Measurements from ENCODE around the gene CPD. TPM values are rescaled to one million over a fixed set of nuclear protein-coding genes. Genes with fewer than 3 reads are reported as not detected.

Gene CPD
- polyA plus RNA-seq, 1 donor (not counting 4 experiments of a cell fraction or from before 2014, with no cell fraction given) = 30.5 TPM

DNA sequence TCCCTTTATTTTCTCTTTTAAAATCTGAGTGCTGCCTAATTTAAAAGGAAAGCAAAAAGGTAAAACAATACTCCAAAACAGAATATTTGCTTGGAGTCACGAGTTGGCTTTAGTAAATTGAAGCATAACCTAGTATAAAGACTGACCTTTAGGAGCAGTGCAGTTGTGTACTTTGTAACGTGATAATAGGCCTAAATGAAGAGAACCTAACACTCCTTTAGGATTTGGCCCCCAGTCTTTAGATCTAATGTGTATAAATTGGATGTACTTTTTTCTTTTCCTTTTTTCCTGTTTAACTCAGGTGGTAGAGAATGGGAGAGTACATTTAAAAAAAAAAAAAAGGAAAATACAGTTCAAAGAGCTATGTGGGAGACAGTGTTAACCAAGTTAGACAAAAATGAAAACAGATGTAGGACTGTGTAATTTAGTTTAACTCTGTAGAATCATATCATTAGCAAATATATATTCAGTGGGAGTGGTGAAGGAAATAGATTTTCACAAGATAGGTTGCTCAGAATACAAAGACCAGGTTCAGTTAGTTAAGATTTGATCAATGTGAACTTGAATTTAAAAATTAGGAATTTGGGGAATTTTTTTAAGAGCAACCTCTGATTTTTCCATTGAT is 16.8 kb downstream of the CPD start:
- H3K4me1 ChIP-seq (ENCODE audit: control insufficient read depth, extremely low read depth, insufficient read depth, low read length) = no peaks in the 10 kb centered on the region
- H3K27ac ChIP-seq (ENCODE audit: control insufficient read depth, insufficient read depth, low read length) = no peak overlapping the region
- H3K79me2 ChIP-seq (ENCODE audit: control insufficient read depth, insufficient read depth, low read length) = no peaks in the 10 kb centered on the region
- no peaks in the 10 kb centered on the region for H3K9me3 ChIP-seq (ENCODE audit: control insufficient read depth, low read depth, low read length)
- H3K36me3 ChIP-seq (ENCODE audit: control insufficient read depth in 2 of 2, extremely low read depth in 1 of 2, insufficient read depth in 2 of 2, low read length in 2 of 2) = no peaks in the 10 kb centered on the region
- H3K27me3 ChIP-seq (ENCODE audit: control insufficient read depth, extremely low read depth, insufficient read depth, low read length) = no peaks in the 10 kb centered on the region
- TF ChIP-seq, protein P1, sequence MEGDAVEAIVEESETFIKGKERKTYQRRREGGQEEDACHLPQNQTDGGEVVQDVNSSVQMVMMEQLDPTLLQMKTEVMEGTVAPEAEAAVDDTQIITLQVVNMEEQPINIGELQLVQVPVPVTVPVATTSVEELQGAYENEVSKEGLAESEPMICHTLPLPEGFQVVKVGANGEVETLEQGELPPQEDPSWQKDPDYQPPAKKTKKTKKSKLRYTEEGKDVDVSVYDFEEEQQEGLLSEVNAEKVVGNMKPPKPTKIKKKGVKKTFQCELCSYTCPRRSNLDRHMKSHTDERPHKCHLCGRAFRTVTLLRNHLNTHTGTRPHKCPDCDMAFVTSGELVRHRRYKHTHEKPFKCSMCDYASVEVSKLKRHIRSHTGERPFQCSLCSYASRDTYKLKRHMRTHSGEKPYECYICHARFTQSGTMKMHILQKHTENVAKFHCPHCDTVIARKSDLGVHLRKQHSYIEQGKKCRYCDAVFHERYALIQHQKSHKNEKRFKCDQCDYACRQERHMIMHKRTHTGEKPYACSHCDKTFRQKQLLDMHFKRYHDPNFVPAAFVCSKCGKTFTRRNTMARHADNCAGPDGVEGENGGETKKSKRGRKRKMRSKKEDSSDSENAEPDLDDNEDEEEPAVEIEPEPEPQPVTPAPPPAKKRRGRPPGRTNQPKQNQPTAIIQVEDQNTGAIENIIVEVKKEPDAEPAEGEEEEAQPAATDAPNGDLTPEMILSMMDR (optimal IDR thresholded peaks at IDR 0.05 in 1 of 3, IDR thresholded peaks at IDR 0.05 in 1 of 3, conservative IDR thresholded peaks at IDR 0.05 in 1 of 3; ENCODE audit: extremely low read depth in 1 of 3, insufficient read depth in 2 of 3, low read length in 3 of 3) = no peak
- TF ChIP-seq EZH2 (IDR thresholded peaks at IDR 0.05; ENCODE audit: low read length) = no peak
- no peaks in the 10 kb centered on the region for H4K20me1 ChIP-seq (ENCODE audit: control insufficient read depth, extremely low read depth, insufficient read depth, low read length)
- dilution Hi-C loops (cut with MboI; ENCODE audit: extremely low pct_ligation_motif_present, low sequenced_read_pairs) = no loop called here
- DNase-seq (ENCODE audit: low read depth, low spot score) (no peak), FAIRE-seq (no peak)
- H3K4me2 ChIP-seq (ENCODE audit: control insufficient read depth, extremely low read depth, insufficient read depth, low read depth, low read length) = no peak overlapping the region
- no peak overlapping the region for H3K9ac ChIP-seq (ENCODE audit: control insufficient read depth, extremely low read depth, insufficient read depth, low read length)
- H3K9me1 ChIP-seq (ENCODE audit: control insufficient read depth, extremely low read depth, insufficient read depth, low read length) = no peaks in the 10 kb centered on the region
- H2AFZ ChIP-seq (ENCODE audit: control insufficient read depth, low read length) = no peak overlapping the region
- no peak overlapping the region for H3K4me3 ChIP-seq (ENCODE audit: control insufficient read depth in 2 of 3, extremely low read depth in 1 of 3, insufficient read depth in 2 of 3, low read depth in 1 of 3, low read length in 3 of 3)

DNA sequence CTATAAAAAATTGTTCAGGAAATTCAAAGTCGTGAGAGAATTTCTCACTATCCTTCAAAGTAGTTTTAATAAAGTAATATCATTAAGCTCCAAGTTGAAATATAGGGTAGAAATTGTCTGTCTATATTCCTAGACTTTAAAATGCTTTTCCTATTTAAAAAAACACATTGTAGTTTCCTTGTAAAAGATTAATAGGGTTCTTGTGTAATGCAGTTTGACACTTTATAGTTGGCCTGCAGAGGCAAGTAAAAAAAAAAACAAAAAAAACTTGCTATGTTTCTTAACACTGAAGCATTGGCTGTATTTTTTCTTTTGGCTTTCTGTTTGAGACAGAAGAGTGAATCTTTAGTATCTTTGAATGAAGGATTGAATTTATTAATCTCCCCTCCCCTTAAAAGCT is 17.4 kb downstream of the CPD start:
- Histone ChIP-seq H3K27me3 (ENCODE audit: control insufficient read depth, extremely low read depth, insufficient read depth, low read length) (no peaks in the 10 kb centered on the region), H3K79me2 (ENCODE audit: control insufficient read depth, insufficient read depth, low read length) (no peaks in the 10 kb centered on the region), H4K20me1 (ENCODE audit: control insufficient read depth, extremely low read depth, insufficient read depth, low read length) (no peaks in the 10 kb centered on the region), H3K27ac (ENCODE audit: control insufficient read depth, insufficient read depth, low read length) (no peak overlapping the region), H3K9ac (ENCODE audit: control insufficient read depth, extremely low read depth, insufficient read depth, low read length) (no peak overlapping the region), H3K4me1 (ENCODE audit: control insufficient read depth, extremely low read depth, insufficient read depth, low read length) (no peaks in the 10 kb centered on the region), H3K4me2 (ENCODE audit: control insufficient read depth, extremely low read depth, insufficient read depth, low read depth, low read length) (no peak overlapping the region), H2AFZ (ENCODE audit: control insufficient read depth, low read length) (no peak overlapping the region), H3K9me3 (ENCODE audit: control insufficient read depth, low read depth, low read length) (no peaks in the 10 kb centered on the region), H3K9me1 (ENCODE audit: control insufficient read depth, extremely low read depth, insufficient read depth, low read length) (no peaks in the 10 kb centered on the region), H3K4me3 (ENCODE audit: control insufficient read depth in 2 of 3, extremely low read depth in 1 of 3, insufficient read depth in 2 of 3, low read depth in 1 of 3, low read length in 3 of 3) (no peak overlapping the region), H3K36me3 (ENCODE audit: control insufficient read depth in 2 of 2, extremely low read depth in 1 of 2, insufficient read depth in 2 of 2, low read length in 2 of 2) (no peaks in the 10 kb centered on the region)
- DNase-seq (ENCODE audit: low read depth, low spot score) (no peak), FAIRE-seq (no peak)
- dilution Hi-C loops (cut with MboI; ENCODE audit: extremely low pct_ligation_motif_present, low sequenced_read_pairs) = no loop called here
- TF ChIP-seq EZH2 (IDR thresholded peaks at IDR 0.05; ENCODE audit: low read length) = no peak
- TF ChIP-seq, protein P1 (optimal IDR thresholded peaks at IDR 0.05 in 1 of 3, IDR thresholded peaks at IDR 0.05 in 1 of 3, conservative IDR thresholded peaks at IDR 0.05 in 1 of 3; ENCODE audit: extremely low read depth in 1 of 3, insufficient read depth in 2 of 3, low read length in 3 of 3) = no peak

All from keratinocyte (primary cell).